Aorta (tissue), 5 donors: ENCODE data around the gene ITPRIPL2. TPM values are rescaled to one million over a fixed set of nuclear protein-coding genes. Genes with fewer than 3 reads are reported as not detected.

Experiments used
- ATAC-seq: fragments of 200-7000 bp; cut with Tn5 transposase; one replicate; pipeline ENCODE4 v1.9.1; 2022; ENCODE audit warnings: moderate library complexity; ENCODE audit not compliant: low FRiP score
- DNase-seq, 2 donors: peaks; one replicate each; pipeline ENCODE4 v3.0.0-alpha.2; 2020
- H3K27ac ChIP-seq, 2 donors: one replicate each; pipeline ENCODE4 v1.5.1; 2013; ENCODE audit warnings: low read length in 2 of 2, mild to moderate bottlenecking in 2 of 2, moderate library complexity in 2 of 2, control low read depth in 1 of 2, inconsistent platforms in 1 of 2, low read depth in 1 of 2
- H3K27me3 ChIP-seq, 2 donors: one replicate each; pipeline ENCODE4 v1.6.1; 2013; ENCODE audit warnings: control low read depth in 1 of 2, low read length in 1 of 2, mild to moderate bottlenecking in 1 of 2, moderate library complexity in 1 of 2; ENCODE audit not compliant: insufficient read depth in 2 of 2, control insufficient read depth in 1 of 2
- H3K36me3 ChIP-seq, 2 donors: one replicate each; pipeline ENCODE4 v1.6.1; 2013; ENCODE audit warnings: control low read depth in 1 of 2, low read length in 1 of 2, mild to moderate bottlenecking in 1 of 2; ENCODE audit not compliant: insufficient read depth in 2 of 2, control insufficient read depth in 1 of 2
- H3K4me1 ChIP-seq, 2 donors: one replicate each; pipeline ENCODE4 v1.6.1; 2013; ENCODE audit warnings: low read length in 2 of 2, control low read depth in 1 of 2, mild to moderate bottlenecking in 1 of 2, moderate library complexity in 1 of 2; ENCODE audit not compliant: insufficient read depth in 2 of 2, control insufficient read depth in 1 of 2
- H3K4me3 ChIP-seq, 2 donors: one replicate each; pipeline ENCODE4 v1.5.1; 2013; ENCODE audit warnings: low read length in 2 of 2, control low read depth in 1 of 2, mild to moderate bottlenecking in 1 of 2
- H3K9me3 ChIP-seq: one replicate; pipeline ENCODE4 v1.6.1; 2013; ENCODE audit warnings: mild to moderate bottlenecking, low read length; ENCODE audit not compliant: control insufficient read depth
- WGBS, 2 donors: extraction: QIAGEN DNeasy Blood & Tissue Kit; methylation state at CpG; one replicate each; pipeline ENCODE4 v1.1.7; 2013; 5-methylcytosine and 5-hydroxymethylcytosine counted together
- intact Hi-C, 2 donors: fragments of 100-400 bp; cut with DNase I; formaldehyde crosslinking; loops; one replicate each; pipeline versions ENCODE4 v1.14.2 to v1.15.0; 2022
- polyA plus RNA-seq, 2 donors: library from polyadenylated mRNA; stranded (reverse); fragments of 200-250 nt; gene quantifications; one replicate each; pipeline ENCODE4 v1.2.3, GENCODE V29; 2013
- total RNA-seq, 2 donors: library from RNA; stranded (reverse); fragmentation: NEBNext Ultra II Directional; extraction: Animal tissue kit (Norgen Biotek cat#: 25700); gene quantifications; one replicate each; pipeline ENCODE4 v1.2.1, GENCODE V29; 2021
- donor health status: healthy with polysubstance abuse.
- donor health status: Bipolar disorder and iron deficiency.
- donor health status: DM: no; HTN: no; CAD: no.
- donor health status: DM: no; HTN: no; CAD: no.
- donor health status: DM: yes; HTN: yes; CAD: no.

ITPRIPL2 gene
- total and polyA plus RNA-seq, 4 donors, result 15.7 to 88.9 (median 45.3) TPM

DNA sequence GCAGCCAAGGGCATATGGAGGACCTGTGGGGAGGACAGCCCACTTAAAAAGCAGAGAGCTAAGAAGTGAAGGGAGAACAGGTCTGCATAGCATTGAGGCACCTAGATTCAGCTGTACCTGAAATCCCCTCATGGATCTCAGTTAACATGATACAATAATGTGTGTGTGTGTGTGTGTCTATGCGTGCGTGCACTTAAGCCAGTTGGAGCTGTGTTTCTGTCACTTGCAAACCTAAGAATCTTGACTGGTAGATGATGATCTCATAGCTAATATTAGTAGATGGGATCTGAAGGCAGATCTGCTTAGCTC is 1.7 kb upstream of the ITPRIPL2 start:
- no peaks in the 10 kb centered on the region for H3K4me1 ChIP-seq
- intact Hi-C loops, result loop anchor here in 1 of 2 donors (5.0 kb wide), 1 partner anchor 75 kb away; no protein-coding TSS in a partner anchor

DNA sequence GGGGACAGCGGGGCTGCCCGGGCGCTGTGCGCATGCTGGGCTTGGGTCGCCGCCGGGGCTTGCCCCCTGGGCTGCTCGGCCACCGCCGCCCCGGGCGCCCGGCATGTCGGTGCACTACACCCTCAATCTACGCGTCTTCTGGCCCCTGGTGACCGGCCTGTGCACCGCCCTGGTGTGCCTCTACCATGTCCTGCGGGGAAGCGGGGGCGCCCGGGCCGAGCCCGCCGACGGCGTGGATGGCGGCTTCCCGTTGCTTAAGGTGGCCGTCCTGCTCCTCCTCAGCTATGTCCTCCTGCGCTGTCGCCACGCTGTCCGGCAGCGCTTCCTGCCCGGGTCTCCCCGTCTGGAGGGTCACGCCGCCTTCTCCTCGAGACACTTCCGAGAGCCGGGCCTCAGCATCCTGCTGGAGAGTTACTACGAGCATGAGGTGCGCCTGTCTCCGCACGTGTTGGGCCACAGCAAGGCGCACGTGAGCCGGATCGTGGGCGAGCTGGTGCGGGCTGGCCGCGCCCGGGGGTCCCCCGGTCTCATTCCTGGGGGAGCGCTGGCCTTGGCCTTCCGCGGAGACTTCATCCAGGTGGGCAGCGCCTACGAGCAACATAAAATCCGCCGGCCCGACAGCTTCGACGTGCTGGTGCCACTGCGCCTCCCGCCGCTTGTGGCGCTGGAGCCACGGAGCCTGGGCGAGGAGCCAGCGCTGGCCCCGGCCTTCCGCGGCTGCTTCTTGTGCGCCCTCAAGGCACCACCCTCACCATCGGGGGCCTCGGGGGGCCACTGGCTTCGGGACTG is 789 bp downstream of the ITPRIPL2 start:
- H3K27me3 ChIP-seq, result no peaks in the 10 kb centered on the region
- no peaks in the 10 kb centered on the region for H3K36me3 ChIP-seq
- H3K27ac ChIP-seq, result peak overlapping the region; percentile 73 to 88
- intact Hi-C loops, result loop anchor here in 1 of 2 donors (5.0 kb wide), 1 partner anchor 73 kb away; no protein-coding TSS in a partner anchor
- H3K9me3 ChIP-seq, result no peaks in the 10 kb centered on the region
- ATAC-seq, result peak; percentile 58
- peak; percentile 83 to 89 for DNase-seq
- H3K4me3 ChIP-seq, result peak overlapping the region; percentile 76 to 86
- 2 to 4% methylated on average over 69 to 80 of the region's 80 CpGs for WGBS, 2 donors
- H3K4me1 ChIP-seq, result no peaks in the 10 kb centered on the region

More for the DNA sequence above, 1.7 kb upstream of the ITPRIPL2 start:
- Histone ChIP-seq H3K36me3 (no peaks in the 10 kb centered on the region), H3K27ac (no peak overlapping the region), H3K4me3 (no peak overlapping the region), H3K27me3 (no peaks in the 10 kb centered on the region), H3K9me3 (no peaks in the 10 kb centered on the region)
- DNase-seq (no peak), ATAC-seq (no peak)
- 87 to 93% methylated on average over 2 of the region's 2 CpGs for WGBS, 2 donors

DNA sequence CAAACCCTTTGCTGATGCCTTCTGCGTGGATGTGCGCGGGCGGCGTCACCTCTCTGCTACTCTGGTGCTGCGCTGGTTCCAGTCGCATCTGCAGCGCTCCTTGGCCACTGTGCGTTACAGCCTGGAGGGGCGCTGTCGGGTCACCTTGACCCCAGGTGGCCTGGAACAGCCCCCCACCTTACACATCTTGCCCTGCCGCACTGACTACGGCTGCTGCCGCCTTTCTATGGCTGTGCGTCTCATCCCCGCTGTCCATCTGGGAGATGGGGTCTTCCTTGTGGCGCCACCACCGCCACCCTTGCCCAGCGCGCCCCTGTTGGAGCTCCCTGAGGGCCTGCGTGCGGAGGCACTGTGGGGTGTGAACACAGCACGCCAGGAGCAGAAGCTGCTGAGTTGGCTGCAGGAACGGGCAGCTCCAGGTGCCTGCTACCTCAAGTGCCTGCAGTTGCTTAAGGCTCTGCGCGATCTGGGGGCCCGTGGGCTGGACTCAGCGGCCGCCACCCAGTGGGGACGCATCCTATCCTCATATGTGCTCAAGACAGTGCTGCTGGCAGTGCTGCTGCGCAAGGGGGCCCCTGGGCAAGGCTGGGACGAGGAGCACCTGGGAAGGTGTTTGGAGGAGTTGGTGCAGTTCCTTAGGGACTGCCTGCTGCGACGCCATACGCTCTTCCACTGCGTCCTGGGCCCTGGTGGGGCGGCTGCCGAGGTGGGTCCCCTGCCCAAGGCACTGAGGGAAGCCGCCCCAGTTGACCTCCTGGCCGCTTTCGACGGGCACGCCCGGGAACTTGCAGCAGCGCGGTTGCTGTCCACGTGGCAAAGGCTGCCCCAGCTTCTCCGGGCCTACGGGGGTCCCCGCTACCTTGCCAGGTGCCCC is 1.6 kb downstream of the ITPRIPL2 start:
- Histone ChIP-seq H3K9me3 (no peaks in the 10 kb centered on the region), H3K4me1 (no peaks in the 10 kb centered on the region), H3K27me3 (no peaks in the 10 kb centered on the region), H3K27ac (no peak overlapping the region), H3K4me3 (peak overlapping the region in 1 of 2 donors; percentile 76), H3K36me3 (no peaks in the 10 kb centered on the region)
- DNase-seq (no peak), ATAC-seq (no peak)
- 81 to 82% methylated on average over 50 of the region's 50 CpGs for WGBS, 2 donors
- intact Hi-C loops, result no loop called here

DNA sequence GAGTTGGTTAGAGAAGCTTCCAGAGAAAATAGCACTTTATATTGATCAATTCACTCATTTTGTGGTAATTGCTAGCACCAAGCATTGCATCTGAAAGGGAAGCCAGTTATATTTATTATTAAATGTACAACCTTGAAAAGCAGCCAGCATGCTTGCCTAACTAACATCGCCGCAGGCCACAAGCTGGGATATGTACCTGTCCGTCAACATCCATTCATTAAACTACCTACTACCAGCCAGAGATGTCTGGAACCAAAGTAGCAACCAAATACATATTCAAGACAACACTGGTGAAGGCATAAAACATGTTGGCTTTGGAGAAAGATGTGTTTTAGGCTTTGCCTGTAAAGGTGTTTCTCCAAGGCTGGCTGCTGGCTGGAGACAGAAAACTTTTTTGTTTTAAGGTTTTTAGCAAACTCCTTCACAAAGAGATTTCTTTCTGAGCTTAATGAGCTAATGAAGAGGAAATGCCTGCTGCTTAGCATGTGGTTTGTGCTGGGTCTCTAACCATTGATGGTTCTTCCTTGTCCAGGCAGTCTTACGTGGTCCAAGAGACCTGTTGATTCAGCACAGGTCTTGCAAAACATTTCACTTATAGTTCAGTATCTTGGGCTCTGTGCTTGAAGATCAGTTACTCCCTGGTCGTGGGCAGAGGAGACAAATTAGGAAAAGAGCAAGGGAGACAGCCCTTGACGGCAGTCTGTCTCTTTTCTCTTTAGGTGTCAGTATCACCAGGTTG is 3.1 kb downstream of the ITPRIPL2 start:
- Histone ChIP-seq H3K27me3 (no peaks in the 10 kb centered on the region), H3K4me3 (no peak overlapping the region), H3K27ac (peak overlapping the region in 1 of 2 donors; percentile 23), H3K9me3 (no peaks in the 10 kb centered on the region), H3K36me3 (no peaks in the 10 kb centered on the region), H3K4me1 (no peaks in the 10 kb centered on the region)
- intact Hi-C loops, result no loop called here
- DNase-seq, result no peak
- no peak for ATAC-seq
- 56 to 60% methylated on average over 6 of the region's 6 CpGs for WGBS, 2 donors

DNA sequence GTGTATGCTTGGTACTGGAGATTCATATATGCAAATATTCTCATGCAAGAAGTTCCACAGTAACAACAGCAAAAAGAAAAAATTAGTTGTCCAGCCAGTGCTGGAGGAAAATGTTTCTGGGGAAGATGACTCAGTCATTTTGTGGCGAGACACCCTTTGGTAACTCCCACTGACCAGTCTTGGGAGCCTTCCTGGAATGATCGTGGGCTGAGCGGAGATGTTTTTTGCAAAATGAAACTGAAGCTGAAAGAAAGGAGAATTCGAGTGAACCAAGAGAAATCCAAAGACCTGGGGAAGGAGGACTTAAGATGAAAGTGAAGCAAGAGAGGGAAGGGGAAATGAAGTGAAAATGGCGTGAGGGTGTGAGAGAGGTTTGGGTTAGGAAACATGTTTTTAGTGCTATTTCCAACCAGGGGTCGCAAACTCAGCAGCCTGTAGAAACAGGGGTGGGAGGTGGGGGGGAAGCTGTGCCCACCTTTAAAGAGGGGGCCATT is 5.2 kb downstream of the ITPRIPL2 start:
- DNase-seq, result peak in 1 of 2 donors; percentile 81
- Histone ChIP-seq H3K4me3 (no peak overlapping the region), H3K27ac (peak overlapping the region in 1 of 2 donors; percentile 78), H3K27me3 (no peaks in the 10 kb centered on the region), H3K9me3 (no peaks in the 10 kb centered on the region), H3K4me1 (no peaks in the 10 kb centered on the region), H3K36me3 (no peaks in the 10 kb centered on the region)
- intact Hi-C loops, result loop anchor here in 1 of 2 donors (2.0 kb wide), 1 partner anchor 32 kb away; no protein-coding TSS in a partner anchor
- peak; percentile 76 for ATAC-seq
- WGBS, 2 donors, result 23 to 25% methylated on average over 6 of the region's 6 CpGs

GRCh38 chr16:19119564-19119963 is 5.8 kb downstream of the ITPRIPL2 start:
- no peaks in the 10 kb centered on the region for H3K4me1 ChIP-seq
- ATAC-seq (no peak), DNase-seq (no peak)
- no peak overlapping the region for H3K27ac ChIP-seq
- no peak overlapping the region for H3K4me3 ChIP-seq
- no peaks in the 10 kb centered on the region for H3K36me3 ChIP-seq
- WGBS, 2 donors, result 54 to 55% methylated on average over 5 of the region's 5 CpGs
- intact Hi-C loops, result loop anchor here in 1 of 2 donors (2.0 kb wide), 1 partner anchor 33 kb away; no protein-coding TSS in a partner anchor
- H3K27me3 ChIP-seq, result no peaks in the 10 kb centered on the region
- H3K9me3 ChIP-seq, result no peaks in the 10 kb centered on the region

GRCh38 chr16:19123535-19124178 is 9.9 kb downstream of the ITPRIPL2 start:
- WGBS, 2 donors, result 64 to 77% methylated on average over 6 of the region's 6 CpGs
- ATAC-seq (no peak), DNase-seq (no peak)
- Histone ChIP-seq H3K36me3 (no peaks in the 10 kb centered on the region), H3K4me3 (no peak overlapping the region), H3K27me3 (no peaks in the 10 kb centered on the region), H3K4me1 (no peaks in the 10 kb centered on the region), H3K27ac (no peak overlapping the region), H3K9me3 (no peaks in the 10 kb centered on the region)
- intact Hi-C loops, result loop anchor here in 1 of 2 donors (5.0 kb wide), 1 partner anchor 36 kb away; no protein-coding TSS in a partner anchor

- intact Hi-C loops, result no loop called here
Measured at GRCh38 chr16:19126300-19126699, 12.5 kb downstream of the ITPRIPL2 start.

More at GRCh38 chr16:19126300-19126699, 12.5 kb downstream of the ITPRIPL2 start:
- Histone ChIP-seq H3K4me1 (no peaks in the 10 kb centered on the region), H3K36me3 (no peaks in the 10 kb centered on the region), H3K9me3 (no peaks in the 10 kb centered on the region), H3K4me3 (no peak overlapping the region), H3K27ac (no peak overlapping the region), H3K27me3 (no peaks in the 10 kb centered on the region)
- no peak for DNase-seq
- no peak for ATAC-seq
